Calu3 (cell line): ENCODE results near the gene SCP2. TPM values are rescaled to one million over a fixed set of nuclear protein-coding genes. Genes with fewer than 3 reads are reported as not detected.

Experiments used
- BruUV-seq: library from RNA; stranded (reverse); fragments of 400-500 nt; replicated peaks from 2 replicates; lab custom pipeline; 2021; lab: Mats Ljungman, UMichigan
- CTCF ChIA-PET: fragments of 300-600 bp; sonication (Branson Sonifier 250); formaldehyde crosslinking; loops from one replicate; lab custom pipeline; 2022; ENCODE audit warnings: antibody characterized with exemption; lab: Charles Lee
- DNase-seq: peaks from one replicate; pipeline ENCODE4 v3.0.0; 2022
- H3K27ac Mint-ChIP-seq: one replicate; pipeline ENCODE4 v1.8.0; 2022; ENCODE audit warnings: mixed read lengths; ENCODE audit not compliant: unreplicated experiment
- H3K27me3 Mint-ChIP-seq: one replicate; pipeline ENCODE4 v1.8.0; 2022; ENCODE audit warnings: mixed read lengths; ENCODE audit not compliant: unreplicated experiment
- H3K36me3 Mint-ChIP-seq: one replicate; pipeline ENCODE4 v1.8.0; 2022; ENCODE audit warnings: mild to moderate bottlenecking, moderate library complexity, mixed read lengths; ENCODE audit not compliant: insufficient read depth, unreplicated experiment
- H3K4me1 Mint-ChIP-seq: one replicate; pipeline ENCODE4 v1.8.0; 2022; ENCODE audit warnings: mild to moderate bottlenecking, low read depth, mixed read lengths; ENCODE audit not compliant: unreplicated experiment
- H3K4me3 Mint-ChIP-seq: one replicate; pipeline ENCODE4 v1.8.0; 2022; ENCODE audit warnings: mild to moderate bottlenecking, low read depth, moderate library complexity, mixed read lengths; ENCODE audit not compliant: unreplicated experiment
- H3K9me3 Mint-ChIP-seq: one replicate; pipeline ENCODE4 v1.8.0; 2022; ENCODE audit warnings: low read depth, mixed read lengths; ENCODE audit not compliant: unreplicated experiment
- intact Hi-C: fragments of 100-400 bp; cut with micrococcal nuclease; formaldehyde crosslinking; loops from one replicate; pipeline ENCODE4 v1.10.0; 2022; ENCODE audit not compliant: unreplicated experiment
- total RNA-seq: library from RNA; stranded (reverse); gene quantifications from 2 replicates; pipeline ENCODE4 v1.2.3, GENCODE V29; 2022
- TF ChIP-seq, protein P1 (sequence below): fragments of 200-600 bp; IDR thresholded peaks from one replicate; pipeline ENCODE4 v1.8.0; 2022; ENCODE audit warnings: antibody characterized with exemption; ENCODE audit not compliant: unreplicated experiment

SCP2 gene
- total RNA-seq, 1 experiment from 2014 or later, result 91.1 TPM

DNA sequence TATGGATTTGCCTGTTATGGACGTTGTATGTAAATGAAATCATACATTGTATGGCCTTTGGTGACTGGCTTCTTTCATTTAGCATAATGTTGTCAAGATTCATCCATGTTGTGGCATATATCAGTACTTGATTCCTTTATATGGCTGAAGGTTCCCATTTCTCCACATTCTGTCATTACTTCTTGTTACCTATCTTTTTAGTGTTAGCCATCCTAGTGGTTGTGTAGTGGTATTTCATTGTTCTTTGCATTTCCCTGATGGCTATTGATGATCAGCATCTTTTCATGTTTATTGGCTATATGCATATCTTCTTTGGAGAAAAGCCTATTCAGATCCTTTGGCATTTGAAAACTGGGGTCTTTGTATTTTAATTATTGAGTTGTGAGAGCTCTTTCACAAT is 95.1 kb downstream of the SCP2 start:
- Mint-ChIP-seq H3K4me1 (no peaks in the 10 kb centered on the region), H3K36me3 (no peaks in the 10 kb centered on the region), H3K9me3 (no peaks in the 10 kb centered on the region), H3K4me3 (no peak overlapping the region), H3K27me3 (no peaks in the 10 kb centered on the region), H3K27ac (no peak overlapping the region)
- TF ChIP-seq, protein P1, sequence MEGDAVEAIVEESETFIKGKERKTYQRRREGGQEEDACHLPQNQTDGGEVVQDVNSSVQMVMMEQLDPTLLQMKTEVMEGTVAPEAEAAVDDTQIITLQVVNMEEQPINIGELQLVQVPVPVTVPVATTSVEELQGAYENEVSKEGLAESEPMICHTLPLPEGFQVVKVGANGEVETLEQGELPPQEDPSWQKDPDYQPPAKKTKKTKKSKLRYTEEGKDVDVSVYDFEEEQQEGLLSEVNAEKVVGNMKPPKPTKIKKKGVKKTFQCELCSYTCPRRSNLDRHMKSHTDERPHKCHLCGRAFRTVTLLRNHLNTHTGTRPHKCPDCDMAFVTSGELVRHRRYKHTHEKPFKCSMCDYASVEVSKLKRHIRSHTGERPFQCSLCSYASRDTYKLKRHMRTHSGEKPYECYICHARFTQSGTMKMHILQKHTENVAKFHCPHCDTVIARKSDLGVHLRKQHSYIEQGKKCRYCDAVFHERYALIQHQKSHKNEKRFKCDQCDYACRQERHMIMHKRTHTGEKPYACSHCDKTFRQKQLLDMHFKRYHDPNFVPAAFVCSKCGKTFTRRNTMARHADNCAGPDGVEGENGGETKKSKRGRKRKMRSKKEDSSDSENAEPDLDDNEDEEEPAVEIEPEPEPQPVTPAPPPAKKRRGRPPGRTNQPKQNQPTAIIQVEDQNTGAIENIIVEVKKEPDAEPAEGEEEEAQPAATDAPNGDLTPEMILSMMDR, result no peak
- intact Hi-C loops, result no loop called here
- CTCF ChIA-PET, result no interaction called here
- BruUV-seq, result no TSS peak
- DNase-seq, result no peak

DNA sequence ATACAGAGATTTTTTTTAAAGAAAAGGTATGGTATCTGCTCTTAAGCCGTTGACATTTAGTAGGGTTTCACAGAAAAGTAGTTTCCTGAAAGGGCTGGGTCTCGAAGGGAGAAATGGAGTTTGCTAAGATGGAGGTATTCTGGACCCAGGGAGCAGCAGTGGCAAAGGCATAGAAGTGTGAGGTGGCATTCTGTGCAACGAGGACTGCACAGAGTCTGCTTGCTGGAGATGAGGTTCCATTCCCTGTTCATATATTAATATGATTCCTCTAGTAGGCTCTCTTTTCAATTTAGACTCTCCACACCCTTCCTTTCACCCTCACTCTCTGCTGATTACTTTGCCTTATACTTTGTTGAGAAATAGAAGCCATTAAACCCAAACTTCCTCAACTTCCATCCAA is 96.5 kb downstream of the SCP2 start:
- H3K36me3 Mint-ChIP-seq, result no peaks in the 10 kb centered on the region
- no peaks in the 10 kb centered on the region for H3K27me3 Mint-ChIP-seq
- intact Hi-C loops, result no loop called here
- DNase-seq, result no peak
- TF ChIP-seq, protein P1, result no peak
- CTCF ChIA-PET, result no interaction called here
- H3K27ac Mint-ChIP-seq, result no peak overlapping the region
- H3K4me1 Mint-ChIP-seq, result no peaks in the 10 kb centered on the region
- no peak overlapping the region for H3K4me3 Mint-ChIP-seq
- BruUV-seq, result no TSS peak
- H3K9me3 Mint-ChIP-seq, result no peaks in the 10 kb centered on the region

DNA sequence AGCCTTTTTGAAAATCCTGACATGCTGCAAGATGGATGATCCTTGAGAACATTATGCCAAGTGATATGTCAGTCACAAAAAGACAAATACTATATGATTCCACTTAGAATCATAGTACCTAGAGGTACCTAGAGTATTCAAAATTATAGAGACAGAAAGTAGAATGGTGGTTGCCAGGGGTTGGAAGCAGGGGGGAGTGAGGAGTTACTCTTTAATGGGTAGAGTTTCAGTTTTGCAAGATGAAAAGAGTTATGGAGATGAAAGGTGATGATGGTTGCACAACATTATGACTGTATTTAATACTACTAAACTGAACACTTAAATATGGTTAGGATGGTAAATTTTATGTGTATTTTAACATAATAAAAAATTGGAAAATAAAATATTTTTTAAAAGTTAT is 97.0 kb downstream of the SCP2 start:
- H3K36me3 Mint-ChIP-seq, result no peaks in the 10 kb centered on the region
- TF ChIP-seq, protein P1, result no peak
- CTCF ChIA-PET, result no interaction called here
- intact Hi-C loops, result no loop called here
- DNase-seq, result no peak
- BruUV-seq, result no TSS peak
- no peaks in the 10 kb centered on the region for H3K9me3 Mint-ChIP-seq
- no peaks in the 10 kb centered on the region for H3K4me1 Mint-ChIP-seq
- no peak overlapping the region for H3K4me3 Mint-ChIP-seq
- H3K27me3 Mint-ChIP-seq, result no peaks in the 10 kb centered on the region
- no peak overlapping the region for H3K27ac Mint-ChIP-seq

DNA sequence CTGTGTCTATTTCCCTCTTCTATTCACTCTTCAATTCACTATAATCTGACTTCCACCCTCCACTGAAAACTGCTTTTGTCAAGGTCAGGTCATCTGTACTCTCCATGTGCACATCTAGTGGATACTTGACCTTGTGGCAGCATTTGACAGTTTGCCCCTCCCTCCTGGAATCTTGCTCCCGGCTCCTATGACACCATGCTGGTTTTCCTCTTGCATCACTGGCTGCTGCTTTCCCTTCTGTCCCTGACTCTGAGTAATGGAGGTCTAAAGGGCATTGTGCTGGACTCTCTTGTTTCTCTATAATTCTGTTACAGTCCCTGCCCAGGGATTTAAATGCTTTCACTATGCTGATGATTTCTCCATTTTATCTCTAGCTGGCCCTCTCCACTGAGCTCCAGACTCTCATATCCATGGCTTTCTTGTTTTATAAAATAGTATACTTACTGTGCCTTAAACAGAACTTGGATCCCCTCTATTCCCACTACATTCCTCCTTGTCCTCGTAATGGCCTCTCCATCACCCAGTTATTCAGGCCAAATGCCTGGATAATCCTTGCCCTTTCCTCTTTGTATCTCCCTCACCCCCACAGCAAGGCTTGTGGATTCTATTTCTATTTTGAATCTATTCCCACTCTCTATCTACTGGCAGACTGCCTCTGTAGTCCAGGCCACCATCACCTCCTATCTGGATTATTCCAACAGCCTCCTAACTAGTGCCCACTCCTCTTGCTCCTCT is 98.1 kb downstream of the SCP2 start:
- BruUV-seq, result no TSS peak
- H3K27me3 Mint-ChIP-seq, result no peaks in the 10 kb centered on the region
- no peak overlapping the region for H3K27ac Mint-ChIP-seq
- no peaks in the 10 kb centered on the region for H3K9me3 Mint-ChIP-seq
- CTCF ChIA-PET, result no interaction called here
- no peaks in the 10 kb centered on the region for H3K4me1 Mint-ChIP-seq
- TF ChIP-seq, protein P1, result no peak
- intact Hi-C loops, result no loop called here
- H3K36me3 Mint-ChIP-seq, result no peaks in the 10 kb centered on the region
- H3K4me3 Mint-ChIP-seq, result no peak overlapping the region
- no peak for DNase-seq
